NCI-H1105 treated with DMSO at 0.1 percent for 48 hours (cell line): Measurements from ENCODE around the gene PRKD1.

Source experiments
- DNase-seq: peaks from one replicate; lab custom pipeline; 2025; lab: John Stamatoyannopoulos, UW

Gene PRKD1

GRCh38 chr14:29603696-29604095, 324.0 kb downstream of the PRKD1 start:
- DNase-seq: no peak

GRCh38 chr14:29601616-29602015, 326.0 kb downstream of the PRKD1 start:
- DNase-seq: no peak

GRCh38 chr14:29587761-29588470, 339.7 kb downstream of the PRKD1 start:
- no peak for DNase-seq

GRCh38 chr14:29587046-29587445, 340.6 kb downstream of the PRKD1 start:
- no peak for DNase-seq

- peak; percentile 94 for DNase-seq
Observed at GRCh38 chr14:29584992-29585391, 342.7 kb downstream of the PRKD1 start.

GRCh38 chr14:29580763-29581162, 346.9 kb downstream of the PRKD1 start:
- DNase-seq: no peak

GRCh38 chr14:29579838-29580237, 347.8 kb downstream of the PRKD1 start:
- no peak for DNase-seq

GRCh38 chr14:29576927-29577326, 350.7 kb downstream of the PRKD1 start:
- DNase-seq: no peak

GRCh38 chr14:29569194-29569593, 358.5 kb downstream of the PRKD1 start:
- DNase-seq: no peak

GRCh38 chr14:29566194-29566593, 361.5 kb downstream of the PRKD1 start:
- DNase-seq: no peak

GRCh38 chr14:29558516-29558915, 369.1 kb downstream of the PRKD1 start:
- DNase-seq: no peak

- DNase-seq: no peak
Observed at GRCh38 chr14:29554335-29554734, 373.3 kb downstream of the PRKD1 start.

GRCh38 chr14:29553427-29553826, 374.2 kb downstream of the PRKD1 start:
- no peak for DNase-seq

- peak; percentile 73 for DNase-seq
Observed at GRCh38 chr14:29548948-29549370, 378.7 kb downstream of the PRKD1 start.

- no peak for DNase-seq
Observed at GRCh38 chr14:29545714-29546113, 381.9 kb downstream of the PRKD1 start.

GRCh38 chr14:29536886-29537511, 390.6 kb downstream of the PRKD1 start:
- peak; percentile 39 for DNase-seq

GRCh38 chr14:29529418-29529817, 398.2 kb downstream of the PRKD1 start:
- no peak for DNase-seq

- peak; percentile 40 for DNase-seq
Observed at GRCh38 chr14:29528889-29529288, 398.8 kb downstream of the PRKD1 start.

- no peak for DNase-seq
Observed at GRCh38 chr14:29527286-29527685, 400.4 kb downstream of the PRKD1 start.
